ENCODE measurements around the gene DHDDS. TPM values are rescaled to one million over a fixed set of nuclear protein-coding genes. Genes with fewer than 3 reads are reported as not detected.
"Not testable (repeated sequence)": the region's sequence is repeated elsewhere in the genome, so short reads cannot be mapped to it uniquely, and the experiment has no call there.

The DHDDS gene
- total RNA-seq, 1 donor from 2014 or later: 25.7 TPM

GRCh38 chr1:26471498-26472319 is 39.6 kb downstream of the DHDDS start:
- DNase-seq (ENCODE audit: missing footprints): peak; percentile 84
- intact Hi-C loops (cut with DNase I): no loop called here

GRCh38 chr1:26472320-26472900 is 40.3 kb downstream of the DHDDS start, which contains the start of gene HMGN2:
TSS of gene HMGN2 (plus strand) at chr1:26472440. CDS start at chr1:26472613, 173 bp downstream.
- intact Hi-C loops (cut with DNase I): no loop called here
- ATAC-seq (peak; percentile 82), DNase-seq (ENCODE audit: missing footprints) (peak; percentile 94)

More at GRCh38 chr1:26471498-26472319, 39.6 kb downstream of the DHDDS start:
- ATAC-seq: peak; percentile 29

GRCh38 chr1:26472901-26473845 is 41.1 kb downstream of the DHDDS start:
- peak; percentile 99 for DNase-seq (ENCODE audit: missing footprints)
- intact Hi-C loops (cut with DNase I): no loop called here
- peak; percentile 94 for ATAC-seq

- DNase-seq (ENCODE audit: missing footprints): no peak
- no peak for ATAC-seq
- intact Hi-C loops (cut with DNase I): no loop called here
Measured at GRCh38 chr1:26474818-26475217, 42.7 kb downstream of the DHDDS start.

GRCh38 chr1:26475989-26476388 is 43.9 kb downstream of the DHDDS start:
- intact Hi-C loops (cut with DNase I): no loop called here
- DNase-seq (ENCODE audit: missing footprints): no peak
- no peak for ATAC-seq

- intact Hi-C loops (cut with DNase I): no loop called here
- ATAC-seq: no peak
- DNase-seq (ENCODE audit: missing footprints): no peak
Measured at GRCh38 chr1:26476958-26477357, 44.8 kb downstream of the DHDDS start.

GRCh38 chr1:26477446-26478152 is 45.5 kb downstream of the DHDDS start:
- DNase-seq (ENCODE audit: missing footprints) (no peak), ATAC-seq (no peak)
- intact Hi-C loops (cut with DNase I): no loop called here

- no peak for ATAC-seq
- DNase-seq (ENCODE audit: missing footprints): no peak
- intact Hi-C loops (cut with DNase I): no loop called here
Measured at GRCh38 chr1:26478159-26478558, 46.0 kb downstream of the DHDDS start.

GRCh38 chr1:26478988-26479387 is 46.9 kb downstream of the DHDDS start:
- DNase-seq (ENCODE audit: missing footprints): no peak
- ATAC-seq: no peak
- intact Hi-C loops (cut with DNase I): no loop called here

- ATAC-seq: no peak
- intact Hi-C loops (cut with DNase I): no loop called here
- no peak for DNase-seq (ENCODE audit: missing footprints)
Measured at GRCh38 chr1:26482921-26483320, 50.8 kb downstream of the DHDDS start.

GRCh38 chr1:26483980-26484379 is 51.9 kb downstream of the DHDDS start:
- intact Hi-C loops (cut with DNase I): no loop called here
- DNase-seq (ENCODE audit: missing footprints) (no peak), ATAC-seq (no peak)

GRCh38 chr1:26490155-26490554 is 58.0 kb downstream of the DHDDS start:
- intact Hi-C loops (cut with DNase I): no loop called here
- DNase-seq (ENCODE audit: missing footprints) (no peak), ATAC-seq (no peak)

GRCh38 chr1:26493267-26493666 is 61.1 kb downstream of the DHDDS start:
- ATAC-seq (no peak), DNase-seq (ENCODE audit: missing footprints) (no peak)
- intact Hi-C loops (cut with DNase I): no loop called here

- intact Hi-C loops (cut with DNase I): no loop called here
- DNase-seq (ENCODE audit: missing footprints): no peak
- ATAC-seq: no peak
Measured at GRCh38 chr1:26493938-26494337, 61.8 kb downstream of the DHDDS start.

GRCh38 chr1:26496861-26497260 is 64.7 kb downstream of the DHDDS start:
- intact Hi-C loops (cut with DNase I): no loop called here
- no peak for DNase-seq (ENCODE audit: missing footprints)
- no peak for ATAC-seq

GRCh38 chr1:26498894-26499293 is 66.8 kb downstream of the DHDDS start:
- no peak for ATAC-seq
- no peak for DNase-seq (ENCODE audit: missing footprints)
- intact Hi-C loops (cut with DNase I): no loop called here

- DNase-seq (ENCODE audit: missing footprints): peak; percentile 94
- intact Hi-C loops (cut with DNase I): loop anchor here (1.0 kb wide), 1 partner anchor 288 kb away; no protein-coding TSS in a partner anchor
- ATAC-seq: peak; percentile 93
Measured at GRCh38 chr1:26500488-26501175, 68.5 kb downstream of the DHDDS start.

- ATAC-seq; DNase-seq (ENCODE audit: missing footprints); intact Hi-C loops (cut with DNase I): not testable (repeated sequence)
Measured at GRCh38 chr1:26510711-26511110, 78.6 kb downstream of the DHDDS start.
